DMS153 treated with DMSO at 0.1 percent for 48 hours (cell line): Measurements from ENCODE around the gene ARRDC4.

ENCODE experiments used
- DNase-seq: peaks from one replicate; lab custom pipeline; 2025; ENCODE audit not compliant: unreplicated experiment; lab: John Stamatoyannopoulos, UW

The ARRDC4 gene

GRCh38 chr15:97960364-97961066, at the start of gene ARRDC4:
Gene ARRDC4, plus strand, starts transcription at chr15:97960703. Its CDS starts 159 bp downstream, at chr15:97960862.
- DNase-seq, result peak; percentile 86

- no peak for DNase-seq
These were observed 45.8 kb upstream of the ARRDC4 start for GRCh38 chr15:97914711-97915110.

DNA sequence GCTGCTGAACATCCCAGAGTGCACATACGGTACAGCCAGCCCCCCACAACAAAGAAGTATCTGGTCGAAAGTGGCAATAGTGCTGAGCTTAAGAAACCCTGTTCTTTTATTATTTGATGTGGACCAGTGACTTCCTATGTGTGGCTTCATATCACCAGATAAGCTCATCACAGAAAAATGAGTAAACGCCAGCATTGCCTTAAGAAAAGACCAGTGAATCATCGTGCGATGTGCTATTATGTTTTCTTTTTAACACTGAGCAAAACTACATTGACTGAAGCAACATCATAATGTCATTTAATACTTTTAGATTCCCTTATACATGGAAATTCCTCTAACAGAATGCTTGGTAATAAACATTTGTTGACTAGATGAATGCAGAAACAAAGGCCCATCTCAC, 45.2 kb upstream of the ARRDC4 start:
- no peak for DNase-seq

GRCh38 chr15:97921296-97921865, 39.1 kb upstream of the ARRDC4 start:
- DNase-seq, result no peak

- no peak for DNase-seq
These were observed 30.9 kb upstream of the ARRDC4 start for GRCh38 chr15:97929456-97930229.

DNA sequence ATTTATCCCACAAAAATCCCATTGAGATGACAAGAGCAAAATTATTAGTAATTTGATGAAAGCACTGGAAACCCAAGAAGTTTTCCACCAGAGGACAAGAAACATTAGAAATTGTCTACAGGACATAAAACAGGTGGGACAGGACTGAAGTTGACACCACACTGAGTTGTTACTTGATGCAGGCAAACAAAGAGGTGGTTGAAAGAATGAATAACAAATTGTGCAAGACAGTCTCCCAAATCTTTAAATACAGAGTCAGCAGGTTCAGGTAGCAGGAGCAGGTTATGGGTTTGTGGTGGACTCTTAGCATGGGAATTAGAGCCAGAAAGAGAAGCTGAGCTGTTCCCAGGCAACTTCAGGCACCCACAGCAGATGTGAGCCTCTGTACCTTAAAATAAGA, 30.3 kb upstream of the ARRDC4 start:
- DNase-seq, result no peak

GRCh38 chr15:97931314-97931713, 29.2 kb upstream of the ARRDC4 start:
- no peak for DNase-seq

- DNase-seq, result no peak
These were observed 26.9 kb upstream of the ARRDC4 start for GRCh38 chr15:97933589-97933988.

GRCh38 chr15:97940993-97941392, 19.5 kb upstream of the ARRDC4 start:
- DNase-seq, result no peak

- DNase-seq, result no peak
These were observed 18.9 kb upstream of the ARRDC4 start for GRCh38 chr15:97941572-97941971.

- no peak for DNase-seq
These were observed 15.8 kb upstream of the ARRDC4 start for GRCh38 chr15:97944724-97945123.

- no peak for DNase-seq
These were observed 12.8 kb upstream of the ARRDC4 start for GRCh38 chr15:97947465-97948260.

GRCh38 chr15:97953254-97953653, 7.2 kb upstream of the ARRDC4 start:
- DNase-seq, result no peak

- no peak for DNase-seq
These were observed 6.8 kb upstream of the ARRDC4 start for GRCh38 chr15:97953748-97954147.

GRCh38 chr15:97955035-97955434, 5.5 kb upstream of the ARRDC4 start:
- no peak for DNase-seq

DNA sequence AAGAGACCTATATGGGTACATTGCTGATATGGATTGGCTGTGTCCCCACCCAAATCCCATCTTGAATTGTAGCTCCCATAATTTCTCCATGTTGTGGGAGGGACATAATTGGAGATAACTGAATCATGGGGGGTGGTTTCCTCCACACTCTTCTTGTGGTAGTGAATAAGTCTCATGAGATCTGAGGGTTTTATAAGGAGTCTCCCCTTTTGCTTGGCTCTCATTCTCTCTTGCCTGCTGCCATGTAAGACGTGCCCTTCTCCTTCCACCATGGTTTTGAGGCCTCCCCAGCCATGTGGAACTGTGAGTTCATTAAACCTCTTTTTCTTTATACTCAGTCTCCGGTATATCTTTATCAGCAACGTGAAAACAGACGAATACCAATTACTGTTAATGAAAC, 5.0 kb upstream of the ARRDC4 start:
- no peak for DNase-seq

DNA sequence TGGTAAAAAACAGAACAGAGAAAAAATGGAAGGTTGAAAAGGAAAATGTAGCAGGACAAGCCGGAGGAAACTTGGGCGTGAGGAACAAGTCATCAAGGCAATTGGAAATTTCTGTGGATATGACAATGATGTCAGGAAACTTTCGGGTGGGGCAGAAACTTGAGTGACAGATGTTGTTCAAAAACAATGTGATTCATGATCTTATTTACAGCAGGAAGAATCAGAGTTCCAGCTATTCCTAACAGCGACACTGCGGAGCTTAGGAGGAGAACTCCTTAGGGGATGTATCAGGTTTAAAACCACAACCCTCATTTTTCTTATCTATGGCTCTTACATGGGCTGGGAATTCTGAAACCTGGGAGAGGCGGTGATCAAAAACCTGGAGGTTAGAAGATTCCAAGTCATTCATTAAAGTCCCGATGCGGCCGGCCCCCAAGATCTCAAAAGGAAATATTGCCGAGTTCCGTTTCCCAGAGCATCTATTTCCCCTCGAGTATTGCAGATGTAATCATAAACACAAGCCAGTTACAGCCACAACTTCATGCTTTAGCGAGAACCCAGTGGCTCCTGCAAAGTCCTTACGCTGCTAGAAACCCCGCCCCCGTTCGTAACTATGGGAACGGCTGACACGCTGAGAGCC, 659 bp upstream of the ARRDC4 start:
- DNase-seq, result no peak

- no peak for DNase-seq
These were observed 808 bp downstream of the ARRDC4 start for GRCh38 chr15:97961067-97961954.

GRCh38 chr15:97962263-97962662, 1.8 kb downstream of the ARRDC4 start:
- no peak for DNase-seq

DNA sequence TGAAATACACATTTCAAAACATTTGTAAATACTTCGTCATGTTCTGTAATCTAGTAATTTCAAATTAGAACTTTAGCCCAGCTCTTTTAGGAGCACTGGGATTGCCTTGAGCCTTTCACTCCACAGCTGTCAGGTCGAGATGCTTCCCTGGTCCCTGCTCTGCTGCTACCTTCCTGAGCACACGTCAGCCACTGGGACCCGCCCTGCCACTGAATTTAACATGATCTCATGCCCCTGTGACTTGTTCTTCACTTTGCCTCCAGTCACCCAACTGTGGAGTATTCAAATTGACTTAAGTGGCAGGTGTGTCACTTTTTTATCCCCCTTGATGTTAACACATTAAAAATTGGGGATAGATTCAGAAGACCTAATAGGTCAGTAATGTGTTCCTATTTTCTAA, 3.3 kb downstream of the ARRDC4 start:
- DNase-seq, result no peak
